Ramos (cell line): ENCODE data around the gene RNF126.
"Not testable (repeated sequence)": the region's sequence is repeated elsewhere in the genome, so short reads cannot be mapped to it uniquely, and the experiment has no call there.

Experiments
- in situ Hi-C: fragments of 300-500 bp; cut with MboI; formaldehyde crosslinking; loops from one replicate; pipeline ENCODE4 v1.14.3; 2022; ENCODE audit warnings: low sequenced_read_pairs; ENCODE audit not compliant: unreplicated experiment

The RNF126 gene

DNA sequence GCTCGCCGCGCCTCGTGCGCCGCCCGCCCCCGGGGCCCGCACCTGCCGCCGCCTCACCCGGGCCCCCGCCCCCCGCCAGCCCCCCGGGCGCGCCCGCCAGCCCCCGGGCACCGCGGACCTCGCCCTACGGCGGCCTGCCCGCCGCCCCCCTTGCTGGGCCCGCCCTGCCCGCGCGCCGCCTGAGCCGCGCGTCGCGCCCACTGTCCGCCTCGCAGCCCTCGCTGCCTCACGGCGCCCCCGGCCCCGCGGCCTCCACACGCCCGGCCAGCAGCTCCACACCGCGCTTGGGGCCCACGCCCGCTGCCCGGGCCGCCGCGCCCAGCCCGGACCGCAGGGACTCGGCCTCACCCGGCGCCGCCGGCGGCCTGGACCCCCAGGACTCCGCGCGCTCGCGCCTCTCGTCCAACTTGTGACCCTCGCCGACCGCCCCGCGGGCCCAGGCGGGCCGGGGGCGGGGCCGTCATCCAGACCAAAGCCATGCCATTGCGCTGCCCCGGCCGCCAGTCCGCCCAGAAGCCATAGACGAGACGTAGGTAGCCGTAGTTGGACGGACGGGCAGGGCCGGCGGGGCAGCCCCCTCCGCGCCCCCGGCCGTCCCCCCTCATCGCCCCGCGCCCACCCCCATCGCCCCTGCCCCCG lies 46.8 kb downstream of the RNF126 start:
- in situ Hi-C loops: no loop called here

- in situ Hi-C loops: no loop called here
Observed at GRCh38 chr19:615619-616018, 47.4 kb downstream of the RNF126 start.

- in situ Hi-C loops: no loop called here
Observed at GRCh38 chr19:613732-614567, 49.1 kb downstream of the RNF126 start.

DNA sequence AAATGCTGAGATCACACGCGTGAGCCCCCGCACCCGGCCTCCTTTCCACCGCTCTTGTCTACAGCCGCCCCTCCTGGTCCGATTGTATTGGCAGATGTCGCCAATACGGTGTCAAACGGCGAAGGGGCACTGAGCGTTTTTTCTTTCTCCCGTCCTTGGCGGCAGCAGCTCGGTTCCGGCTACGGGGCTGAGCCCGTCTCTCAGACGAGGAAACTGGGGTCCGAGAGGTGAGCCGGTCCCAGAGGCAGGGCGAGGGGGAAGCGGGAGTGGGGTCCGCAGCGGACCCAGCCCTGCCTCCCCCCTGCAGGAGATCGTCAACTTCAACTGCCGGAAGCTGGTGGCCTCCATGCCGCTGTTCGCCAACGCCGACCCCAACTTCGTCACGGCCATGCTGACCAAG lies 50.1 kb downstream of the RNF126 start:
- in situ Hi-C loops: no loop called here

GRCh38 chr19:611481-611868 lies 51.5 kb downstream of the RNF126 start:
- in situ Hi-C loops: no loop called here

GRCh38 chr19:610801-611480 lies 52.1 kb downstream of the RNF126 start:
- in situ Hi-C loops: no loop called here

DNA sequence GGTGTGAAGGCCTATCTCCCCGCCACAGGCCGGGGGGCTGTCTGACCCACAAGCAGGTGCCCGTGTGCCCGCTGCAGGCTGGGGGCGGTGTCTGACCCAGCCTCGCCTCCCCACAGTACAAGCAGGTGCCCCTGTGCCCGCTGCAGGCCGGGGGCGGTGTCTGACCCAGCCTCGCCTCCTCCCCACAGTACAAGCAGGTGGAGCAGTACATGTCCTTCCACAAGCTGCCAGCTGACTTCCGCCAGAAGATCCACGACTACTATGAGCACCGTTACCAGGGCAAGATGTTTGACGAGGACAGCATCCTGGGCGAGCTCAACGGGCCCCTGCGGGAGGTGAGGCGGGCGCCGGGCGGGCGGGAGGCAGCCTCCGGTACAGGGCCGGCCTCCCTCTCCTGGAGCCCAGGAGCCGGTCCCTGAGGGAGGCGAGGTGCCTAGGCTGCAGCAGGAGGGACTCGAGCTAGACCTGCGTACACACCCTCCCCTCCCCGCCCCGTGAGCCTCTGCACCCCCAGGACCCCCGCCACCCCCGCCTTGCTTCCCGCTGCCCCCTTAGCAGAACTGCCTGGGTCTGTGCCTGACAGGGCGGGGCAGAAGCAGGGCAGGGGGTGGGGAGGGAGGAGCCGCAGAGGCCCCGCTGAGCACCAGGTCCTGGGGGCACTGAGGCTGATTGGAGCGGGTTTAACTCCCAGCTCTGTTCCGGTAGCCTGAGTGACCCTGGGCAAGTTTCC lies 52.8 kb downstream of the RNF126 start:
- in situ Hi-C loops: no loop called here

DNA sequence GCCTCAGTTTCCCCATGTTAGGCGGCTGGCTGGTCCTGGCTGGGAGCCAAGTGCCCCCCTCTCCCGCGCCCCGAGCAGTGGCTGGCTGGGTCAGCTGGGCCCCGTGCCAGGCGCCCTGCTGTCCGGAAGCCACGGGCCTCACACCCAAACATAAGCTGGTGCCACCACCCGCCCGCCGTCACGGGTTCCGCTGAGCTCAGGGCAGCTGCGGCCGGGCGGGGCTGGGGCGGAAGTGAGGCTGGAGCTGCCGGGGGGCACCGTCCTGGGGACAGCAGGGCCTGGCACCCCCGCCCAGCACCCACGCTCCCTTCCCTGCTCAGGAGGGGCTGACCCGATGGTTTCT lies 54.0 kb downstream of the RNF126 start:
- in situ Hi-C loops: no loop called here

DNA sequence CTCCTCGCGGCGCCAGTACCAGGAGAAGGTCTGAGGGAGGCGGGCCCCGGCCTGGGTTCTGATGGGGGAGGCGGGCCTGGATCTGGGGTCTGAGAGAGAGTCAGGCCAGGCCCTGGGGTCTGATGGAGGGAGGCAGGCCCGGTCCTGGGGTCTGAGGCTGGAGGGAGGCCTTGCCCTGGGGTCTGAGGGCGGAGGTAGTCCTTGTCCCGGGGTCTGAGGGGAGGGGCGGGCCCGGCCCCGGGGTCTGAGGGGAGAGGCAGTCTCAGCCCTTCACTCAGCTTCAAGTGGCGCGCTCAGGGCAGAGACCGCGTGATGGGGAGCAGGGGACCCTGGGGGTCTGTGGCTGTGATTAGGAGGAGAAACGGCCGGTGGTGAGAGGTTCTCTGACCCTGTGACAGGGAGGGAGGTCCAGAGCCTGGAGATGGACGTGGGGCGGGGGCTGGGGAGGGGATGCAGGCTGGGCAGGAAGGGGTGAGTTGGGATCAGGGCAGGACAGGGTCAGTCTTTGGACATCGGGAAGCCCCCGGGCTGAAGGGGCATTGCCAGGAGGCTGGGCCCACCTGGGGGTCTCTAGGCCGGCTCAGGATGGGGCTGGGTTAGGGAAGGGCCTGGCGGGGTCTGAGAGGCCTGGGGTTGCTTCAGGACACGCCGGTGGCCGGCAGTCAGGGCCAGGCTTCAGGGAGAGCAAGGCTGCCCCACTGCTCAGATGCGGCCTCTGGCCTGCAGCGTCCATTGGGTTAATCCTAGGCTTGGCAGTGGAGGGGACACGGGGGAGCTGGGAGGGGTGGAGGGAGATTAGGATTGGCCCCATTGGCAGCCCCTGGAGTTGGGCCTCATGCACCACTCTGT lies 54.6 kb downstream of the RNF126 start:
- in situ Hi-C loops: no loop called here

- in situ Hi-C loops: no loop called here
Observed at GRCh38 chr19:607301-608154, 55.5 kb downstream of the RNF126 start.

- in situ Hi-C loops: not testable (repeated sequence)
Observed at GRCh38 chr19:605061-605971, 57.7 kb downstream of the RNF126 start.

- in situ Hi-C loops: no loop called here
Observed at GRCh38 chr19:604355-604754, 58.7 kb downstream of the RNF126 start.

DNA sequence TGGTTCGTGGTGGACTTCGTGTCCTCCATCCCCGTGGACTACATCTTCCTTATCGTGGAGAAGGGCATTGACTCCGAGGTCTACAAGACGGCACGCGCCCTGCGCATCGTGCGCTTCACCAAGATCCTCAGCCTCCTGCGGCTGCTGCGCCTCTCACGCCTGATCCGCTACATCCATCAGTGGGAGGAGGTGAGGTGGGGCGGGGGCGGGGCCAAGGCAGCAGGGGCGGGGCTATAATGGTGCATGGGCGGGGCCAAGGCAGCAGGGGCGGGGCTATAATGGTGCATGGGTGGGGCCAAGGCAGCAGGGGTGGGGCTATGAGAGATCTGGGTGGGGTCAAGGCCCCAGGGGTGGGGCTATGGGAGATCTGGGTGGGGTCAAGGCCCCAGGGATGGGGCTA lies 59.2 kb downstream of the RNF126 start:
- in situ Hi-C loops: not testable (repeated sequence)

- in situ Hi-C loops: not testable (repeated sequence)
Observed at GRCh38 chr19:603302-603639, 59.7 kb downstream of the RNF126 start.

DNA sequence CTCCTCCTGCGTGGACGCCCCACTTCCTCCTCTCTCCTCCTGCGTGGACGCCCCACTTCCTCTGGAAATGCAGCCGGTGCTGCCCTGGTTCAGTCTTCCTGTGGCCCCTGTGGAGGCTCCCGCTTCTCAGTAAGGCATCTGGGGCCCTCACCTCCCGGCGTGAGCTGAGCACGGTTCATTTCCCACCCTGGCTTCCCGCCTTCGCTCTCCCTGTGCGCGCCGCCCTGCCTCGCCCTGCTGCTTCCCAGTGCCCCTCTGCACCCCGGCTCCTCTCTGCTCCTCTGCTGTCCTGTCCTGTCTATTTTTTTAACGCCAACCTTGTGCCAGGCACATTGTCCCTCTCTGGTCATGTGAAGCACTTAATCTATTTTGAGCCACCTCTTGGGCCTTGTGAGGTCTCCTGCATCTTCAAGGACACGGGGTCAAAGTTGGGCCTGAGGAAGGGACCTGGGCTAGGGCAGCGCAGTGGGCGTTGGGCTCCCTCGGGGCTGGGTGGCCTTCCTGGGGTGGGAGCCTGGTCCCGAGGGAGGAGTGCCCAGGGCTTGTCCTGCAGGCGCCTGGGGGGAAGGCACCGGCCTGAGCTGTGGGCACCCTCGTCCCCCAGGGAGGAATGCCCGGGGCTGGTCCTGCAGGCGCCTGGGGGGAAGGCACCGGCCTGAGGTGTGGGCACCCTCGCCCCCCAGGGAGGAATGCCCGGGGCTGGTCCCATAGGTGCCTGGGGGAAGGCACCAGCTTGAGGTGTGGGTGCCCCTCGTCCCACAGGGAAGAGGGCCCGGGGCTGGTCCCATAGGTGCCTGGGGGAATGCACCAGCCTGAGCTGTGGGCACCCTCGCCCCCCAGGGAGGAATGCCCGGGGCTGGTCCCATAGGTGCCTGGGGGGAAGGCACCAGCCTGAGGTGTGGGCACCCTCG lies 60.4 kb downstream of the RNF126 start:
- in situ Hi-C loops: no loop called here

DNA sequence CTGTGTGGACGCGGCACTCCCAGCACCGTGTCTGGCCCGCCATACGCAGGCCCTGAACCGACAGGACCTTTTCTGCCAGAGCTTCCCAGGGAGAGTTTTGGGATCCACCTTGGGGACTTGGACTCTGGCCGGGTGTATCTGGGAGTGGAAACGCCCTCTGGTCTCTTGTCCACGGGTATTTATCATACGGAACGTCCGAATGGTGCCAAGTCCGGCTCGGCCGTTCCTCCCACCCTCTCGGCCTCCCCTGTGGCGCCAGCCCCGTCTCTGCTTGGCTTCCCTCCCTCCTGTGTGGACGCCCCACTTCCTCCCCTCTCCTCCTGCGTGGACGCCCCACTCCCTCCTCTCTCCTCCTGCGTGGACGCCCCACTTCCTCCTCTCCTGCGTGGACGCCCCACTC lies 61.2 kb downstream of the RNF126 start:
- in situ Hi-C loops: no loop called here

DNA sequence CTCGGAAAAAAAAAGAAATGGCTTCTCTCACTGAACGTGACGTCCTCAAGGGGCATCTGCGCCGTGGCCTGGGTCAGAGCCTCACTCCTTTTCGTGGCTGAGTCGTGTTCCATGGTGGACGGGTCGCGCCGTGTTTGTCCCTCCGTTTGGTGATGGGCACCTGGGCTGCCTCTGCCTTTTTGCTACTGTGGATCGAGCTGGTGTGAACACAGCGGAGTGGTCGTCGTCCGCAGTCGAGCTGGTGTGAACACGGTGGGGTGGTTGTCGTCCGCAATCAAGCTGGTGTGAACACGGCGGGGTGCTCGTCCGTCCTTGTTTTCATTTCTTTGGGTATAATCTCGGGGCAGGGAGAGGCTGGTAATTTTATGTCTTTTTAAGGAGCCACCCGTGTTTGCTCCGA lies 61.7 kb downstream of the RNF126 start:
- in situ Hi-C loops: no loop called here
